ENCODE data around the gene LCA5L. TPM values are rescaled to one million over a fixed set of nuclear protein-coding genes. Genes with fewer than 3 reads are reported as not detected.

Gene LCA5L
- polyA plus RNA-seq, 1 donor (not counting 4 experiments of a cell fraction or from before 2014, with no cell fraction given) = 0.96 TPM

- H3K27ac ChIP-seq (ENCODE audit: control insufficient read depth, insufficient read depth, low read length) = no peak overlapping the region
- H3K9me3 ChIP-seq (ENCODE audit: control insufficient read depth, low read depth, low read length) = no peaks in the 10 kb centered on the region
- H2AFZ ChIP-seq (ENCODE audit: control insufficient read depth, low read length) = no peak overlapping the region
- no peaks in the 10 kb centered on the region for H3K36me3 ChIP-seq (ENCODE audit: control insufficient read depth in 2 of 2, extremely low read depth in 1 of 2, insufficient read depth in 2 of 2, low read length in 2 of 2)
- no peaks in the 10 kb centered on the region for H3K4me1 ChIP-seq (ENCODE audit: control insufficient read depth, extremely low read depth, insufficient read depth, low read length)
- no peak for FAIRE-seq
- H3K9me1 ChIP-seq (ENCODE audit: control insufficient read depth, extremely low read depth, insufficient read depth, low read length) = no peaks in the 10 kb centered on the region
- no peaks in the 10 kb centered on the region for H3K27me3 ChIP-seq (ENCODE audit: control insufficient read depth, extremely low read depth, insufficient read depth, low read length)
- no peak overlapping the region for H3K4me2 ChIP-seq (ENCODE audit: control insufficient read depth, extremely low read depth, insufficient read depth, low read depth, low read length)
- H3K4me3 ChIP-seq (ENCODE audit: control insufficient read depth in 2 of 3, extremely low read depth in 1 of 3, insufficient read depth in 2 of 3, low read depth in 1 of 3, low read length in 3 of 3) = no peak overlapping the region
- dilution Hi-C loops (cut with MboI; ENCODE audit: extremely low pct_ligation_motif_present, low sequenced_read_pairs) = no loop called here
- no peak for DNase-seq (ENCODE audit: low read depth, low spot score)
- no peaks in the 10 kb centered on the region for H3K79me2 ChIP-seq (ENCODE audit: control insufficient read depth, insufficient read depth, low read length)
- no peaks in the 10 kb centered on the region for H4K20me1 ChIP-seq (ENCODE audit: control insufficient read depth, extremely low read depth, insufficient read depth, low read length)
- TF ChIP-seq CTCF (optimal IDR thresholded peaks at IDR 0.05 in 1 of 3, IDR thresholded peaks at IDR 0.05 in 1 of 3, conservative IDR thresholded peaks at IDR 0.05 in 1 of 3; ENCODE audit: extremely low read depth in 1 of 3, insufficient read depth in 2 of 3, low read length in 3 of 3) (no peak), EZH2 (IDR thresholded peaks at IDR 0.05; ENCODE audit: low read length) (no peak)
- no peak overlapping the region for H3K9ac ChIP-seq (ENCODE audit: control insufficient read depth, extremely low read depth, insufficient read depth, low read length)
These were observed 34.2 kb upstream of the LCA5L start for GRCh38 chr21:39479814-39480182.

GRCh38 chr21:39479164-39479813 is 33.7 kb upstream of the LCA5L start:
- Histone ChIP-seq H3K9me1 (ENCODE audit: control insufficient read depth, extremely low read depth, insufficient read depth, low read length) (no peaks in the 10 kb centered on the region), H3K36me3 (ENCODE audit: control insufficient read depth in 2 of 2, extremely low read depth in 1 of 2, insufficient read depth in 2 of 2, low read length in 2 of 2) (no peaks in the 10 kb centered on the region), H2AFZ (ENCODE audit: control insufficient read depth, low read length) (no peak overlapping the region), H3K27me3 (ENCODE audit: control insufficient read depth, extremely low read depth, insufficient read depth, low read length) (no peaks in the 10 kb centered on the region), H3K4me1 (ENCODE audit: control insufficient read depth, extremely low read depth, insufficient read depth, low read length) (no peaks in the 10 kb centered on the region), H3K79me2 (ENCODE audit: control insufficient read depth, insufficient read depth, low read length) (no peaks in the 10 kb centered on the region), H4K20me1 (ENCODE audit: control insufficient read depth, extremely low read depth, insufficient read depth, low read length) (no peaks in the 10 kb centered on the region), H3K4me3 (ENCODE audit: control insufficient read depth in 2 of 3, extremely low read depth in 1 of 3, insufficient read depth in 2 of 3, low read depth in 1 of 3, low read length in 3 of 3) (no peak overlapping the region), H3K27ac (ENCODE audit: control insufficient read depth, insufficient read depth, low read length) (no peak overlapping the region), H3K9me3 (ENCODE audit: control insufficient read depth, low read depth, low read length) (no peaks in the 10 kb centered on the region), H3K4me2 (ENCODE audit: control insufficient read depth, extremely low read depth, insufficient read depth, low read depth, low read length) (no peak overlapping the region), H3K9ac (ENCODE audit: control insufficient read depth, extremely low read depth, insufficient read depth, low read length) (no peak overlapping the region)
- dilution Hi-C loops (cut with MboI; ENCODE audit: extremely low pct_ligation_motif_present, low sequenced_read_pairs) = no loop called here
- DNase-seq (ENCODE audit: low read depth, low spot score) (no peak), FAIRE-seq (no peak)
- TF ChIP-seq CTCF (optimal IDR thresholded peaks at IDR 0.05 in 1 of 3, IDR thresholded peaks at IDR 0.05 in 1 of 3, conservative IDR thresholded peaks at IDR 0.05 in 1 of 3; ENCODE audit: extremely low read depth in 1 of 3, insufficient read depth in 2 of 3, low read length in 3 of 3) (no peak), EZH2 (IDR thresholded peaks at IDR 0.05; ENCODE audit: low read length) (no peak)

All from keratinocyte (primary cell).